GM18861 (cell line): ENCODE data around the gene SPINK8.
"Not testable (repeated sequence)": the region's sequence is repeated elsewhere in the genome, so short reads cannot be mapped to it uniquely, and the experiment has no call there.

Experiments used
- ATAC-seq: cut with Tn5 transposase; IDR thresholded peaks from one replicate; pipeline ENCODE4 v1.9.1; 2021; ENCODE audit not compliant: unreplicated experiment

The SPINK8 gene

DNA sequence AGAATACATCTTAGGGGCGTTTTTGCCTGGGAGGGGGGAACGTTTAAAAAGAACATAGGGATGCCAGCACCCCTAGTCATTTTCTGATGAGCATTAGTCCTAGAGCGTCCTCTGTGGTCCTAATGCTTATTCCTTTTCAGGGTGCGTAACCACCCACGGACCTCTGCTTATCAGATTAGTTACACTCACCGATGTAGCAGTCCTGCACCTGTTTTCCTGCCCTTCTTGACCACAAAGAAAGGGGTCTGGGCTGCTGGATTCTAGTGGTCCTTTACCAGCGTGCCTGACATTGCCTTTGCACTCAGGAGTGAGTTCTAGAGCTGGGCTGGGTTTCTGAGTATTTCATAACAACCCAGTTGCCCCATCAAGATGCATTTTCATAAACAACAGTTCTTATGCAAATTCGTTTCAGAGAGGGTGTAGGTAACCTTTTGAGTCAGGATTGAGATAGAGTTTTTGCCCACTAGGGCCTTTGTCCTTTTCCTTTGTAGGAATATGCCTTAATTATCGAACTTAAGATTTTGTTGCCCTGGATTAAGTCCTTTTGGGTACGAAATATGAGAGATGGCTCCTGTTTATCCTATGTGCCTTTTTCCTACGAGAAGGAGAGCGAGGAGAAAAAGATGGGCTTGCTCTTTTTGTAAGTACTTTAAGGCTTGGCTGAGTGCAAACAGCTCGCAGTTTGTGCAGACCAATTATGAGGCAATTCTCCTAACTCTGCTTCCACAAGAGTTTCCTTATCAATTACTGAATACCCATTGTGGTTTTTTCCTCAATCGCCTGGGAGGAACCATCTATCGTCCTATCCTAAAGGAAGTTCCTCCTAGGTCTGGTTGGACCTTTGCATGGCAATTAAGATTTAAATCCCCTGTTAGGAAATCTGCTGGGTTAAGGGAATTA lies at the start of gene SPINK8:
TSS of gene SPINK8 (minus strand) at position 316 of the 900 bp plus-strand sequence. CDS start 5,320 bp downstream, outside the sequence.
- not testable (repeated sequence) for ATAC-seq

DNA sequence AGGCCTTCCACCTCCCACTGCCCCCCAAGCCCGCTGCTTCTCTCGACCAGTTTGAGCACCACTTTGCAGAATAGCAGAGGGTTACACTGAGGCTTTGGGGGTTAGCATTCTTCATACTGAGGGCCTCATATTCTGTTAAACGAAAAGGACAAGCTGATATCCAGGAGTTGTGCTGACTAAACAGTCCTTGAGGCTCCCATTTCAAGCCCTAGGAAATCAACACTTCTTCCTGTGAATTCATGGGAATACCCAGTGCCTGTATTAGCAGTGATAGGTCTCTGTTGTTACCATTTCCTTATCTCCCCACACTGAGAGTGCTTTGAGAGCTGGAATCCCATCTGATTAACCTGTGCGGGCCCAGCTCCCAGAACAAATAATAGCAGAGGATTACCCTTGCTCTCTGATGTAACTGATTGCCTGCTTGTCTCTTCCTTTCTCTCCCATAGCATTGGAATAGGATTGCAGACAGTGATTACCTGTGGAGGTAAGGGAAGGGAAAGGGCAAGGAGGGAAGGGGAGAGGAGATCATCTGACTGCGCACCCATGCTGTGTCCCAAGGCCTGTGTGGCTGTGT lies 39.5 kb upstream of the SPINK8 start:
- no peak for ATAC-seq

DNA sequence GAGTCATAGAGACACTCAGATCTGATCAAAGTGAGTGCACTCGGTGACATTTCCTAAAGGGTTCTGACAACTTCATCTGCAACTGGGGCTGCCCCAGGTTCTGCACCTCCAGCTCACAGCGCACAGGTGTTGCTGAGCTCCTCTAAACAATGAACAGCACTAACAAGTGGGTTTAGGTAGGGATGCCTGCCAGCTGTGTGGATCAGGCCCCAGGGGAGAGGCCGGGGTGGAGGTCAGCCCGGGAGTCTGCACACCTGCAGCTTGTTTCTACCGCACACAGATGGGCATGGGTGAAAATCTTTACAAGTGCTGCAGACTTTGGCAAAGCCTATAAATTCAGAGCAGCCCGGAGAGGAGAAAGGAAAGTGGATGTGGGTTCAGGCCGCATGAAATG lies 38.9 kb upstream of the SPINK8 start:
- no peak for ATAC-seq

DNA sequence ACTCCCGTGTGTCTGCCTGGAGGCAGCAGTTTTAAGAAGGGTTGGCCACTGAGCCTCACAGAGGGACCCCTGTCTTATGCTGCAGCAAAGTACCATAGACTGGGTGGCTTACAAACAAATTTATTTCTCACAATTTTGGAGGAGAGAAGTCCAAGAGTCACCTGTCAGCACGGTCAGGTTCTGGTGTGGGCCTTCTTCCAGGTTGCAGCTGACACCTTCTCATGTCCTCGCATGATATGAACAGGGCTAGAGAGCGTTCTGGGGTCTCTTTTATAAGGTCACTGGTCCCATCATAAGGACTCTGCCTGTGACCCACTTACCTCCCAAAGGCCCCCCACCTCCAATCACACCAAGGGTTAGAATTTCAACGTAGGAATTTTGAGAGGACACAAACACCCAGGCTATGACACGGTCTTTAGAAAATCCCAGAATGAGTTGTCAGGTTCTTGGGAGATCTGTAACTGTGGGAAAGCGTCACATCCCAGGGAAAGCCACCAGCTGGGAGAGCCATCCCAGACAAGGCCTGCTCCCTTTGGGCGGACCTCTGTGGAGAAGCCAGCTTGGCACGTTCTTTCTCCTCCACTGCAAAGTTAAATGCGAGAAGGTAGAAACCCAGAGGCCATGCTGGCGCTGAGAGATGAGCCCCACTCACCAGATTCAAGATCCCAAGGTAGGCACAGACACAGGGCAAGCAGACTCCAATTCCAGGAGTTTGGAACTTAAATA lies 38.4 kb upstream of the SPINK8 start, which contains the start of gene FBXW12:
TSS of gene FBXW12 (plus strand) at position 569 of the 726 bp plus-strand sequence. CDS start 549 bp downstream, outside the sequence.
- no peak for ATAC-seq

DNA sequence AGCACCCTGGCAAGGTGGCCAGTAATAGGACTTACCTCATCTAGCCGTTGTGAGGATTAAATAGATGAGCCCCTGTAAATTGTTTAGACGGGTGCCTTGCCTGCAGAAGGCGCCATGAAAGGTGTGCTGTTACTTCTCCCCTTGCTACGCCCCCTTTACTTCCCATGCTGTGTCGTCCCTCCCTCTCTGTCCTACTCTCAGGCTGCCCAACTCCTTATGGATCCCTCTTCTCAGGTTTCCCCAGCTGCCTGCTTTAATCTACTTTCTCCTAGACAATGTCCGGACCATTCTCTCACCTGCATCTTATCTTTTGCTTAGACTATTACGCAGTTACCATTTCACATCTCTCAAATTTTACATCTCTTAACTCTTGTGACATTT lies 36.9 kb upstream of the SPINK8 start:
- ATAC-seq: no peak

DNA sequence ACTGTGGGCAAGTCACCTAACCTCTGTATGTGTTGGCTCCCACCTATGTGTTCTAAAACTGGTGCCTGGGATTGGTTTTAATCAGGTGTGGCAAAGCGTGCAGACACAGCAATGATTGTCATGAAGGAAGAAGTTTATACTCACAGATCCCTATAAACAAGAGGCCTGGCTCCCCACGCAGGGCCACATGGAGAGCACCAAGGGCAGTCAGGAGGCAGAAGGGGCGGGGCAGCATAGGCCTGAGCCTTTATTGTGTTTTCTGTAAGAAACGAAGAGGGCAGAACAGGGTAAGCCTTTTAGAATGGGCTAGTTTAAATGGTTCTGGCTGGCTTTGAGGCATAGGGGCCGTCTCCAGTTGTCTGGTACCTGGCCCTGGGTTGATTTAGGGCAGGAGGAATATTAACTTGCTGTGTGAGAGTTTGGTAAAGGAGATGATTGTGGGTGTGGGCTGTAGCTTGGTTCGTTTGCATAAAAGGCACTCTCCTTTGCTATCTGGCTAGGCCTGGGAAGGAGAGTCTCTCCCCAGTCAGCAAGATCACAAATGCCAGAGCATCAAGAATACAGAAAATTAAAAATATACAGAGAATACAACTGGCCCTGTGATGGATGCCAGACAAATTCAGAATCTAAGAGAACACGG lies 36.4 kb upstream of the SPINK8 start:
- ATAC-seq: no peak

DNA sequence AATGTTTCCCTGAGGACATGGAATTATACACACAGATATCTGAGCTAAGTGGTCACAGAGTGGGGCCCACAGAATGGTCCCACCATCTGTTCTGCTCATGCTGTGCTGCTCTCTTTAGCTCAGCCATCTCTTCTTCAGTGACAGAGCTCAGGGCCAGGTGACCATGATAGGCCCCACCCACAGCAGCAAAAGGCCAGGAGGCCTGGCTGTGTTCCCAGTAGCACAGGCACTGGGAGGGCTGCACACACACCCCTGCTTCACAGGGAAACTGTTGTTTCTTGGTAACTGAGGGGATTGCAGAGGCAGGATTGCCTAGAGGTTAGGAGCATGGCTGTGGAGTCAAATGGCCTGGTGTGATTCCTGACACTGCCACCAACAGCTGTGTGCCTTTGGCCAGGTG lies 33.7 kb upstream of the SPINK8 start:
- no peak for ATAC-seq

DNA sequence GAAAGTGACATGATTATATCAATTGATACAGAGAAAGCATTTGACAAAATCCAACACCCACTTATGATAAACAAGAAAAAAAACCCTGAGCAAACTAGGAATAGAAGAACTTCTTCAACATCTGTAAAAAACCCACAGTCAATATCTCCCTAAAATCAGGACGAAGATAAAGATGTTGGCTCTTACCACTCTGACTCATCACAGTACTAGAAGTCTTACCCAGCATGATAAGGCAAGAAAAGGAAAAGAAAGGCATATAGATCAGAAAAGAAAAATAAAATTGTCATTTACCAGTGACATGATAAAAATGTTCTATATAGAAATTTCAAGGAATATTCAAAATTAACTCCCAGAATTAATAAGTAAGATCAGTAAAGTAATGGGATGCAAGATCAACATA lies 31.4 kb upstream of the SPINK8 start:
- no peak for ATAC-seq

DNA sequence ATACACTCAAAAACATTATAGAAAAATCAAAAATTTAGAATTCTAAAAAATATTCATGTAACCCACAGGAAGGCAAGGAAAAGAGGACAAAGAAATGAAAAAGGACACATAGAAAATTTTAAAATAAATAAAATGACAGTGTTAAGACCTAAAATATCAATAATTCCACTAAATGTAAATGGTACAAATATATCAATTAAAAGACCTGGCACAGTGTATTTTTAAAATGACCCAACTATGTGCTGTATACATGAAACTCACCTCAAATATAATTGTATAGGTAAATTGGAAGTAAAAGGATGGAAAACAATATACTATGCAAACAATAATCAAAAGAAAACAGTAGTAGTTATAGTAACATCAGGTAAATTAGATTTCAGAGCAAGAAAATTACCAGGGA lies 28.5 kb upstream of the SPINK8 start:
- ATAC-seq: no peak

DNA sequence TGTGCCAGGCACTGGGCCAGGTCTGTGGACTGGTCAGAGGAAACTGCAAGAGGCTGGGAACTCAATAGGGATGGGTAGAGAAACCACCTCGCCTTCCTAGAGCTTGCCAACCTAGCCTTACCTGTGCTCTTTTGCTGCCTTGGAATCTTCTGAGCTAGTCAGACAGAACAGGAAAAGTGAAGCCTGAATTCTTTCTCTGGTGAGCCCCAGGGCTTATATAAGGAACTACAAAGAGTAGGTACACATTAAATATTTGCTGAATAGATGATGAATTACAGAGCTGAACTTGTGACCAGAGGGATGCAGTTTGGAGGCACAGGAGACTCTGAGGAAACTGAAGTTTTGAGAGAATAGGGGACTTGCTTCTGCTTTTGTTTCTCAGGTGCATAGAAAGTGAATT lies 23.0 kb upstream of the SPINK8 start:
- ATAC-seq: no peak

DNA sequence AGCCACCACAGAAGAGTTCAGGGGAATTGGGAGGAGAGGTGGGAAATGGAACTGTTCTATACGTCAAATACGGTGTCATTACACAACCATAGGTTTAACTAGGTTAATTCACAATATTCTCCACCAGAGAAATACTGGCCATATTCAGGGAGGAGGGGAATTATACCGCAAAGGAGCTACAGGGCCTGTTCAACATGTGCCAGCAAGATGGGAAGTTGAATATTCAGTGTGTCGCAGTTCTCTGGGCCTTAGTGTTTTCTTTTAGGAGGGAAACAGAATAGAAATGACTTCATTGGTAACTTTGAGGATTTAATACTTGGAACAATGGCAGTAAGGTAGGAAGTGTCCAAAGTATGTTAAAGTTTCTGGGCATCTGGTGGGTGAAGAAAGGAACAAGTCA lies 20.5 kb upstream of the SPINK8 start:
- no peak for ATAC-seq

DNA sequence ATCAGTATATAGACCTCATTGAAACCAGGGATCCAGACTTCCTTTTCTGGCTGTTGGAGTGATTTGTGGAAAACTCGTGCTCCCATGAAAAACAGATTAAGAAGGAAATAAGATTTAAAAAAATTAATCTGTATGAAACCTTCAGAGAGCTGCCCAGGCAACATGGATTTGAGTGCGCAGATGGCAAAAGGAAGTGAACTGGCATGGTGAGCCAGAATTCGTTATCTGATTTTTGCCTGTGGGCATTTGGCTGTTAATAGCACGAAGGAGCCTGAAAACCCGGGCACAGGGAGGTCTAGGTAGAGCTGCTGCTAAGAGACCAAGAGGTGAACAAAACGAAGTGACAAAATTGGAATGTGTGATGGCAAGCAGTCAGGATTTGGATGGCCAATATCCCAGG lies 19.1 kb upstream of the SPINK8 start:
- ATAC-seq: no peak

DNA sequence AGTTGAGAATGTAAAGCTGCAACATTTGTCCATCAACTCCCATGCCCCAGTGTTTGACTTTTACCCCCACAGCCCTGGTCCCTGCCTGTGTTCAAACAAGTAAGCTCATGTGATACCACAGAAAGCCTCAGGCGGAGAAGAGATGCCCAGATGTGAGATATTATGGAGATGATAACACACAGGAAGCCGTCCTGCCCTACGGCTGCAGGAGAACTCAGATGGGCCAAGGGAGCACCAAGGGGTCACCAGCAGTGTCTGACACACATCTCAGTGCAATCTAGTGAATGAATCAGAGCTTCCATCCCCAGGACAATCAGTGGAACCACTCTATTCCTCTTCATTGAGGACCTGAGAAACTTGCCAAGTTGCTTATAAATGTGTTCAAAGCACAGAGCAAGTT lies 14.0 kb upstream of the SPINK8 start:
- ATAC-seq: no peak

DNA sequence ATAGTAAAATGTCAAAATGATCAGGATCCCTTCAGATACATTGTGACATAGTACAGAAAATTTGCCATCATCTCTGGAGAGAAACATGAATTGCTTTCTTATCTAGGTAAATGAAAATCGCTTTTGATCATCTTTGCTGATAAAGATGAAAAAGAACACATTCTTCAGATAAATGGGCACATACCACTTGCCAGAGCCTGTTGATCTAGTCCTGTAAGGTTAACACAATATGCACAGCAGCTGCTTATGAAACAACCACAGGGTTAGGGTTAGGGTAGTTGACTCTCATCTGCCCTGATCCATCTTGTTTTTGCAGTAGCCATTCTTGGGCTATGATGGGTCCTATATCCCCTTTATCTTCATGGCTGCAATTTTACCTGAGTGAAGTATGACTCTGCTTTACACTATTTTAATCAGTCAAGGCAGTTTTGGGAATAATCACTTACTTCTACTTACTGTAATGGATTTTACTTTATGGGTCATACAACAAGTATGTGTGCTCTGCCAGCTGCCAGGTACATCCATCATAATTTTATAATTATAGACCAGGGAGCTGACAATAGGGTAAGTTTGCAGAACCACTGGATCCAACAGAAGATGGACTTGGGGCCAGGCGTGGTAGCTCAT lies 12.6 kb upstream of the SPINK8 start:
- no peak for ATAC-seq

DNA sequence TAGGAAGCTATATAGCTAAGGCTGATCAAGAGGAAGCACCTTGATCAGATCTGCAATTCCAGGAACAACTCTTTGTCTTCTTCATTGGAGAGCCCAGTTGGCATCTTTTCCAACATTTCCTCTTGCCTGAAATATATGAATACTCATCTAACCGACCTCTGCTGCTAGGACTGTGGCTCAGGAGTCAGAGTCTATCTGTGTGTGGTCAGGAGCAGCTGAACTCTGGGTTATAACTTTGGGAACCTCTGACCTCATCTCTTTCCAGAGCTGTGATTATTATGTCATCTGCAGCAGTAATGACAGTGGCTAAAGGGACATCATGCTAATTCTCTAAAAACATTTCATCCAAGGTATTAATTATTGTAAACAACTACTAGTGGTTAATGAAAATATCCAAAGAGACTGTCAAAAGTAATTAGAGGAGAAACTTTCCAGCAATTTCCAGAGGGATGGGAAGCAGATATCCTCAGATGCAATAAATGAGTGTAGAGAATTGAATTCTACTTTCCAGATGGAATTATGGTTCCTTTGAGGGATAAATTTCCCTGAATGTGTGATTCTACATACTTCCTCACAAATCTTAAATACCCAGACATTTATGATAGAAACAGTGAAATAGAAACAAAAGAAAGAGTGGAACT lies 11.5 kb upstream of the SPINK8 start:
- no peak for ATAC-seq

DNA sequence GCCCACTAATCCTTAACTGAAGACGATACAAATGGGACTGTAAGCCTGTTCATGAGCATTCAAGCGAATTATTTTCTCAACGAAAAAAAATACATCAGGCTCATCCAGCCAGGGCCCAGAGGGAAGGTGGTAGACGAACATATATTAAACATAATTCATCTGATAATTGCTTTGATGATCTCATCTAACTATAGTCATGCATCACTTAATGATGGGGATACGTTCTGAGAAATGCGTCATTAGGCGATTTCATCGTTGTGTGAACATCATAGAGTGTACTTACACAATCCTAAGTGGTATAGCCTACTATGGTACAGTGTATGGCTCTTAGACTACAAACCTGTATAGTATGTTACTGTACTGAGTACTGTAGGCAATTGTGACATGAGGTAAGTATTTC lies 10.0 kb upstream of the SPINK8 start:
- no peak for ATAC-seq

DNA sequence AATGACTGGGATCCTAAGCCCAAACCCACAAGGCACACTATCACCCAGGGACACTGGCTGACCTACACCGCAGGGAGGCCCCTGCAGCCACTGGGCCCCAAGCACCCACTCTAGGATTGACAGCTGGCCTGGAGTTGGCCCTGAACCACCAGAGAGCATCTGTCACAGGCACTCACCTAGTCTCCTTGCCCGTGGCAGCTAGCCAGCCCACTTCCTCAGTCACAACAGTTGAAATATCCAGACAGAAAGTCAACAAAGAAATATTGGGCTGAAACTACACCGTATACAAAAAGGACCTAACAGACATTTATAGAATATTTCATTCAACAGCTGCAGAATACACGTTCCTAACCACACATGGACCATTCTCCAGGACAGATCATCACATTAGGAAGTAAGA lies 5.2 kb upstream of the SPINK8 start:
- no peak for ATAC-seq

DNA sequence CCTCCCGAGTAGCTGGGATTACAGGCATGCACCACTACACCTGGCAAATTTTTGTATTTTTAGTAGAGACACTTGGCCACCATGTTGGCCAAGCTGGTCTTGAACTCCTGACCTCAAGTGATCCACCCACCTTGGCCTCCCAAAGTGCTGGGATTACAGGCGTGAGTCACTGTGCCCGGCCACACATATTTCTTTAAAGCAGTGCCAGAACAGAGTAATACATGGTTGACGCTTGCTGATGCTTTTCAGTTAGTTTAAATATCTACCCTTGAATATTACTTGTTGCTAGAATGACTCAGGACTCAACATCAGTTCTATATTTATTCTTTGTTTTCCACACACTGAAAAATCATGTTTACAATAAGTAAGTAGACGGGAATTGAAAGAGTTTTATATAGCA lies 4.1 kb upstream of the SPINK8 start:
- ATAC-seq: not testable (repeated sequence)

DNA sequence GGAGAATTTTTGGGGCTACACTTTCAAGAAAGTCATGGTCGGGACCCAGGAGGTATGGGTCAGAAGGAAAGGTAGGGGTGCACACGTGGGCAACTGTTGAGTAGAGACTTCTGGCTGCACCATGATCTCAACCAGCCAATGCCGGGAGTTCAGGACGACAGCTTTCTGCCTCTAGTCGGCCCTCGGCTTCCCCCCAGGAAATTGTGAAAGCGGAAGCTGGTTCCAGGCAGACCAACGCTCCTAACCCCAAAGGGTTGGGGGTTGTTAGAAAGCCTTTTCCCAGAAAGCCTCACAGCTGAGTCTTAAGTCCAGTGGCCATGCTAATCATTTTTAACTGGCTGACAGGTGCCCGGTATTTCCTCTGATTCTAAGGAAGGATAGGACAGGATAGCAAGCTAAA lies 1.8 kb upstream of the SPINK8 start:
- ATAC-seq: not testable (repeated sequence)

DNA sequence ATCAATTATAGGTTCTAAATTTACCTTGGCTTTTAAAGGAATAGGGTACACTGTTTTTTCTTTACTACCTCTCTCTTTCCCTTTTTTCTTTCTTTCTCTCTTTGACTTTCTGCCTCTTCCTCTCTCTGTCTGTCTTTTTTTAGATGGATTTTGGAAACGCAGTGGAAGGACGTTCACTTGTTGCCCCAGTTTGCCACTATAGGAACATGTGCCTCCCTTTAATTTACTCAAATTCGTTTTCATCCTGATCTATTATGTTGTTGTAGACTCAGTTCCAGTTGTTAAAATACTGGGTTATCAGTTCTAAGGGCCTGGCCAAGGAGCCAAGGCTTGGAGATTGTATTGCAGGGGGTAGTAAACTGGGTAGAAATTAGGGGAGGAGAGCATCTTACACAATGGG lies 1.1 kb upstream of the SPINK8 start:
- ATAC-seq: no peak
